T-helper 22 cell (primary cell): Measurements from ENCODE around the gene TTYH3.
"Not testable (repeated sequence)": the region's sequence is repeated elsewhere in the genome, so short reads cannot be mapped to it uniquely, and the experiment has no call there.

Experiments
- DNase-seq: peaks from one replicate; pipeline ENCODE4 v3.0.0-alpha.2; 2020; ENCODE audit warnings: low read depth

Gene TTYH3, protein sequence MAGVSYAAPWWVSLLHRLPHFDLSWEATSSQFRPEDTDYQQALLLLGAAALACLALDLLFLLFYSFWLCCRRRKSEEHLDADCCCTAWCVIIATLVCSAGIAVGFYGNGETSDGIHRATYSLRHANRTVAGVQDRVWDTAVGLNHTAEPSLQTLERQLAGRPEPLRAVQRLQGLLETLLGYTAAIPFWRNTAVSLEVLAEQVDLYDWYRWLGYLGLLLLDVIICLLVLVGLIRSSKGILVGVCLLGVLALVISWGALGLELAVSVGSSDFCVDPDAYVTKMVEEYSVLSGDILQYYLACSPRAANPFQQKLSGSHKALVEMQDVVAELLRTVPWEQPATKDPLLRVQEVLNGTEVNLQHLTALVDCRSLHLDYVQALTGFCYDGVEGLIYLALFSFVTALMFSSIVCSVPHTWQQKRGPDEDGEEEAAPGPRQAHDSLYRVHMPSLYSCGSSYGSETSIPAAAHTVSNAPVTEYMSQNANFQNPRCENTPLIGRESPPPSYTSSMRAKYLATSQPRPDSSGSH

DNA sequence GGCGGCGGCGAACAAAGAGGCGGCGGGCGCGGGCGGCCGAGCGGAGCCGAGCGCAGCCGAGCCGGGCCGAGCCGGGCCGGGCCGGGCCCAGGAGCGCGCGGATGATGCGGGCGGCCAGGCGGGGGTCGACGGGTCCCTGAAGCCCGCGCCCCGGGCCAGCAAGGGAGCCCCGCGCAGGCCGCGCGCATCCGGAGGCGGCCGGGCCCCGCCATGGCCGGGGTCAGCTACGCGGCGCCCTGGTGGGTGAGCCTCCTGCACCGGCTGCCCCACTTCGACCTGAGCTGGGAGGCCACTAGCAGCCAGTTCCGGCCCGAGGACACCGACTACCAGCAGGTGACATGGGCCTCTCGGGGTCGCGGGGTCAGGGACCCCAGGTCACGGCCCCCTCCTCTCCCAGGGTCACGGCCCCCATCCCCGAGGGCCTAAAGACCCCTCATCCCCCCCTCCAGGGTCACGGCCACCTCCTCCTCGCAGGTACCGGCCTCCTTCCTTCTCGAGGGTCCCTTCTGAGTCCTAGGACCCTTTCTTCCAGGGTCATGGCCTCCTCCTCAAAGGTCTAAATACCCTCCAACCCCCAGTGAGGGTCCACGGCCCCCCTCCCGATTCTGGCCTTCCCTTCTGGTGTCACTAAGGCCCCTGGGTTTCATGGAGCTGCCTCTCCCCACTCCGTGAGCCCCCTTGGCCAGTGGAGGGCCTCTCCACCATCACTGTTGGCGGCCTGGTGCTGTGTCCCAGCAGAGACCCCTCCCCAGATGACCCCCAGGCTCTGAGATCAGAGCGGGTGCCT, at the start of gene TTYH3:
Gene TTYH3, plus strand, starts transcription at position 41 of the 787 bp plus-strand sequence. Its CDS starts 170 bp downstream, at position 211.
- DNase-seq: no peak

DNA sequence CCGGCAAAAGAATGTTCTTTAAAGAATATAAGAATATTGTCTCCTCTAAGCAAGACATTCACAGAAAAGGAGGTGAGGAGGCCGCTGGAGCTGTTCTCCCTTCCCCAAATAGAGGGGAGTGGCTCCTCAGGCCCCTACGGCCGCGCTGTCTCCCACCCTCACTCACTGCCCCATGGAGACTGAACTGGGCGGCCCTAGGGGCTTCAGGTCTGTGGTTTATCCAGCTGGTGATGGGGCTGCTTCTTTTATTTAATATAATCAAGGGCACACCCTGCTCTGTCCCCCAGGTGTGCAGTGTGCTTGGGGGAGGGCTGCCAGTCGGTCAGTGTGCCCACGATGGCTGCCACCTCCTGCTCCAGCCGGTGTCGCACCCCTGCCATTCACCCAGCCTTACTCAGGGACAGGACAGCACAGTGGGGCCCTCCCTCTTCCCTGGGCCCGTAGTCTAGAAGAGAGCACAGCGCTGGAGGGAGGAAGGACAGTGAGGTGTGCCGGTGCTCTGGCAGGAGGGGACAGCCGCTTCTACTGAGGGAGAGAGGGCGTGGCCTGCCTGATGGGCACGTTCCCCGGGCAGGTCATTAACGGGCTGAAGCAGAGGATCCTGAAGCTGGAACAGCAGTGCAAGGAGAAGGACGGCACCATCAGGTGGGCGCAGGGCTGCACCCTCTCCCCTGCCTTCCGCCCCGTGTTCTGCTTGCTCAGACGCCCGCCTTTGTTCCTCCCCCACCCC, 49.6 kb upstream of the TTYH3 start:
- DNase-seq: no peak

DNA sequence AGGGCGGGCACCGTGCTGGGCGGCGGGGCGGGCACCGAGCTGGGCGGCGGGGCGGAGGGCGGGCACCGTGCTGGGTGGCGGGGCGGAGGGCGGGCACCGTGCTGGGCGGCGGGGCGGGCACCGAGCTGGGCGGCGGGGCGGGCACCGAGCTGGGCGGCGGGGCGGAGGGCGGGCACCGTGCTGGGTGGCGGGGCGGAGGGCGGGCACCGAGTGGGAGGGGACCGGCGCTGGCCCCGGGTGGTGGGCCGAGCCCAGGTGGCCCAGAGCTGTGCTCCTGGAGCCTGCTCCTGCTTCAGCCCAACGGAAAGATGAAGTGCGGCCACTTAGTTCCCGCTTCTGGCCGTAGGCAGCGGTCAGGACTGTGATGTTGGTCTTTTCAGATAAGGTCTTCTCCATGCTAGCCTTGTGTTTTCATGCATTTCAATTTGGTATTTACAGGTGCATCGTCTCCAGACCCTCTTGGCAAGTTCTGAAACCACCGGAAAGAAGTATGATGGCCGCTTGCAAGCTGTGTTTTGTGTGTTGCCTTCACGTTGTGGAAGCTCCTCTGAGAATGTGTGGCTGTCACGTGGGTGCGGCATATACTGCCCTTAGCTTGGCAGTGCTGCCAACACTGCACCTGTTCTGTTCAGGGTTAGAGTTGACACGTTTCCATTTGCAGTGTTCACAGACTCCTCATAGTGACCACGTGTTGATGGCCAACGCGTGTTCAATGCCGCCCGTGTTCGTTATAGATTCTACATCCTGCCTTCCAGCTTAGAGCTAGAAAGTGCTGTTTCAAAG, 47.8 kb upstream of the TTYH3 start:
- DNase-seq: no peak

DNA sequence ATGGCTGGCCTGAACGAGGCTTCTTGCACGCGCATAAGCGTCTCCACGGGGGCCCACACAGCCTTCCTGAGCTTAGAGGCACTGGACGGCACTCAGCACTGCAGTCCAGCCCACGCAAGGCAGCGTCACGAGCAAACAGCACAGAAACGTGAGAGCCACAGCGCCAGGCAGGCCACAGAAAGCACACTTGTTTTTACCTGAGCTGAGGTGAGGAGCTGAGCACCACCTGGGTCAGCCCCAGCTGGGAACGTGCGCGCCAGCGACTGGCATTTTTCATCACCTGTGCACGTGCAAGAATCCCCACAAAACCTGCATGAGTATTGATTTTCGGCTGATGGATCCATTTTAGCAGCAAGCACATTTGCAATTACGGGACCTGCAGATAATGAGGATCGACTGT, 46.3 kb upstream of the TTYH3 start:
- no peak for DNase-seq

DNA sequence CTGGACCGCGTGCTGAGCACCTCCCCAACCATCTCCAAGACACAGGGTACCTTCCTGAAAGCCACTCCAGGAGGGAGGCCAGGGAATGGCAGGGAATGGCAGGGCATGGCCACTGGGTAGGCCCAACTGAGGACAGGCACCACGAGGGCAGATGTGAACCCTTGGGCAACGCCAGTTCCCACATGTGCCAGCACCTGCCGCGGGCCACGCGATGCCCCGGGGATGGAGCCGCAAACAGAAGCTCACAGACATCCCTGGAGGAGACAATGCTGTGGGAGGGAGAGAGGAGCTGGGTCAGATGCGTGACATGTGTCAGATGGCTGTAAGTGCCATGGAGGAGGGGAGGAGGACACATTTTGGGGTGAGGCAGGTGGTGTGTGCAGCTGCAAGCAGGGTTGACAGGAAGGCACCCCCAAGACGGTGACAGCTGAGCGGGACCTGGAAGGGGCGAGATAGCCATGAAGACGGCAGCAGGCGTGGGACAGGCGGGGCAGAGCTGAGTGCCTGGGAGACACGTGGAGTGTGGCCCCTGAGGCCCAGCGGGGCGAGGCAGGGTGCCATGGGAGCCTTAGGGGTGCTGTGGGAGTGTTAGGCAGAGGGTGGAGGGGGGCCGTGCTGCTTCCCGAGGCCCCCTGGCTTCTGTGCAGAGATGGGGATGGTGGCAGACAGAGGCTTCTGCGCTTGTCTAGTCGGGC, 45.3 kb upstream of the TTYH3 start:
- DNase-seq: no peak

DNA sequence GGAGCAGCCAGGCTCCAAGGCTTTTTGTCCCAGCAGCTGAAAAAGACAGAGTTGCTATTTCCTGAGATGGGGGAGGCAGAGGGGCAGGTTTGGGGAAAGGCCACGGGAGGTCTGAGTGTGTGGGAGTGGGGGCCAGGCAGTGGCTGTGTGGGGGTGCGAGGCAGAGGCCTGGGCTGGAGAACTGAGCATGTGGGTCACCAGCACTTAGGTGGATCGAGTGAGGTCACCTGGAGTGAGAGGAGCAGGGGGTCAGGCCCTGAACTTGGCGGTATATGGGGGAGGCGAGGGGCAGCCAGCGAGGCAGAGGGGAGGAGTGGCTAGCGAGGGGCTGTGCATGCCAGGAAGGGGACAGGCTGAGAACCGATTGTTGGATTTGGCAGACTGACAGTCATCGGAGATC, 44.7 kb upstream of the TTYH3 start:
- no peak for DNase-seq

DNA sequence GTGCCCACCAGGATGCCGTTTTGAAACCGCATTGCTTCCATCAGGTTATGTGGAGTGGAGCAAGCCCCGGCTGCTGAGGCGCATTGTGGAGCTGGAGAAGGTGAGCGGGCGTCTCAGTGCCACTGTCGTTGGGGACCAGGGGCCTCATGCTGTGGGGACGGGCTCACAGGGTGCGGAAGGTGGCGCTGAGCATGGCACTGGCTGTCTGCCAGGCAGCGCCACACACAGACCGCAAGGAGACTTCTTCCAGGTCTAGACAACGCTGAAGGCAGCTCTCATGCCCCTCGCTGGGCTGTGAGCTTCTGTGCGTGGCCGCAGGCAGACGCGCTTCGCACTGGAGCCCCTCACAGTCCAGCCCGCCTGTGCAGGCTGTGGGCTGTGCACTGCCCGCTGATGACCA, 44.0 kb upstream of the TTYH3 start:
- DNase-seq: no peak

DNA sequence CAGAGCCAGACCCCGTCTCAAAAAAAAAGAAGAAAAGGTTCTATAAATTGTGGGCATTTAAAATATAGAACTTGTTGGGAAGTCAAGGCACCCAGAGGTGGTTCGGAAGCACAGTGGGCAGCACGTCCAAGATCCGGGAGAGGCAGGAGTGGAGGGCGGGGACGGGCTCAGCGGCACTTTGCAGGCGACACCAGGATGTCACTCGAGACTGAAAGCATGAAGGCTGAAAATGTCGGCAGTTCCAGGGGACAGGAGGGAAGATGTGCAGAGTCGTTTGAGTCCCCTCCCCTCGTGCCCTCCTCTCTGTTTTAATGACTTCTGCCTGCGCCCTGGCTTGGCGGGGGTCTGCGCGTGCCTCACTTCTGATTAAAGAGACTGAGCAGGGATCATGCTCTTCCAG, 42.4 kb upstream of the TTYH3 start:
- no peak for DNase-seq

DNA sequence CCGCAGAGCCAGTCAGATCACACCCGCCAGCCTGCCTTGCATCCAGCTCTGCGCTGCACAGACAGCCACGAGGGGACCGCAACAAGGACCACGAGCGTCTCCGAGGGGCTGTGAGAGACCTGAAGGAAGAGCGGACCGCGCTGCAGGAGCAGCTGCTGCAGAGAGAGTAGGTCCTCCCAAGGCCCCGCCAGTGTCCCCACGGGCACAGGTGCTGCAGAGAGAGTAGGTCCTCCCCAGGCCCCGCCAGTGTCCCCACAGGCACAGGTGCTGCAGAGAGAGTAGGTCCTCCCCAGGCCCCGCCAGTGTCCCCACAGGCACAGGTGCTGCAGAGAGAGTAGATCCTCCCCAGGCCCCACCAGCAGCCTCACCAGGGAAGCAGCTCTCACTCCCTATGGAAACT, 41.8 kb upstream of the TTYH3 start:
- DNase-seq: not testable (repeated sequence)

DNA sequence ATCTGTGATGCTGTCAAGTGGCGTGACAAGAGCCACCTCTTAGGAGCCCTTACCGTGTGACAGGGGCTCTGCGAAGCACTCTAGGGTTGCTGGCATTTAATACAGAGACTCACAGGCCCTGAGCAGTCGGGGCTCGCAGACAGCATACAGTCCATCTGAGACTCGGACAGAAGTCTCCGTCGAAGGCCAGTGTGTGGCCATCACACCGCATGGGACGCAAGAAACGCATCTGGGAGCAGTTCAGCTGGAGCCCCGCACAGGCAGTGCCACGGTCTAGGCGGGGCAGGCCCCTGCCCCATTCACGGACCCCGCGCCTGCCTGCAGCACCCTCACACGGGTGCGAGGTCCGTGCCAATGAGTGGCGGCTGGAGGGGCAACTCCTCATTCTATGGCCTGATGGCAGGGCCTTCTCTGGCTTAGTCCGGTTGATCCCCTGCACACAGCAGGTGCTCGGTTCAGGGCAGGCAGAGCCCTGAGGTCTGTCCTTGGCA, 39.4 kb upstream of the TTYH3 start:
- DNase-seq: no peak

DNA sequence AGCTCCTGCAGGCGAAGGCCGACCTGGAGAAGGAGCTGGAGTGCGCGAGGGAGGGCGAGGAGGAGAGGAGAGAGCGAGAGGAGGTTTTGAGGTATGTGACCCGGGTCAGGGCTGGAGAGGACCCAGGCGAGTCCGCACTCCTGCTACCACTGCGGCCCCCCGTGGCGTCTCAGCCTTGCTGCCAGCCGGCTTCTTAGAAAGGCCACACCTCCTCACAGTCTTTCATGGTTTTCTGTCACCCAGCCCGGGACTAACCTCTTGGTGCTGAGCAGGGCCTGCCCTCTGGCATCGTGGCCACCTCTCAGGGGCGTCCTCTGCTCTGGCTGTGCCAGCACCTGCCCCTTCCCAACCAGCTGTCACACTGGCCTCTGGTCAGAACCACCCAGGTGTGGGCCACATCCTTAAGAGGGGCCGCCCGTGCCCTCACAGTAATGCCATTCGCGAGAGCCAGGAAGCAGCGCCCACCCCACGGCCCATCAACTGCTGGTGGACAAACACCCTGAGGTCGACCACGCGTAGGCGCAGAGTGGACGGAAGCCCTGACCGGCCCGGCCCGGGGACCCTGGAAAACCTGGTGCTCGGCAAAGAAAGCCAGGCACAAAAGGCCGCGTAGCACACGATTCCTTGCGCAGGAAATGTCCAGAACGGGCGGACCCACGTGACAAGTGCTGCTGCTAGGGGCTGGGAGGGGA, 38.6 kb upstream of the TTYH3 start:
- no peak for DNase-seq

DNA sequence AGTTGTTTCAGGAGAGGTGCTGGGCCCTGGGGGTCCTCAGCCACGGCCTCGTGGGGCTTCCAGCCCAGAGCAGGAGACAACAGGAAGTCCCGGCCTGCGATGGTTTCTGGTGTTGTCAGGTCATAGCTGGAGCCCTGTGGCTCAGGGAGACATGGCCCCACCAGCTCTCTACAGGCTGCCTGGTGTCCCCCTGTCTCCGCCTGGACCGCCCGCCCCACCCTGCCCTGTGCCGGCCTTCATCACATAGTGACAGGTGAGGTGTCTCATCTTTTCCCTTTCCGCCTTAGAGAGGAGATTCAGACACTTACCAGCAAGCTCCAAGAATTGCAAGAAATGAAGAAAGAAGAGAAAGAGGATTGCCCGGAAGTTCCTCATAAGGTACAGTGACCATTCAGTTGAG, 37.2 kb upstream of the TTYH3 start:
- no peak for DNase-seq

DNA sequence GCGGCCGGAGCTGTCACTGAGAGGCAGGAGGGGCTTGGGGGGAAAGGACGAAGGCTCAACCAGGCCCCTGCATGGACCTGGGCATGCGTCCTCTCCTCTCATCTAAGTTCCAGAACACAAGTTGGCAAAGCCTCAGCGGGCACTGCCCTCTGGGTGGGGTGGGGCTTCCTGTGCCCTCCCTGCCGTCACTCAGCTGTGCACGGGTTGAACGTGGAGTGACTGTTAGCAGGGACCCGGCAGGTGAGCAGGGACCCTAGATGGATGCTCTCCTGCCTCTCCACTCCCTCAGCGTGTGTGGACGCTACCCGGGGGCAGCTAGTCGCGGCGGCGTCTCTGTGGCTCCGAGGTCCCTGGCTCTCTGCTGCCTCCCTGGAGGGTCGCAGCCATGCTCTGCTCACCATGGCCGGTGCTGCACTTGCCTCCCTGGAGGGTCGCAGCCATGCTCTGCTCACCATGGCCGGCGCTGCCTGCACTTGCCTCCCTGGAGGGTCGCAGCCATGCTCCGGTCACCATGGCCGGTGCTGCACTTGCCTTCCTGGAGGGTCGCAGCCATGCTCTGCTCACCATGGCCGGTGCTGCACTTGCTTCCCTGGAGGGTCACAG, 36.4 kb upstream of the TTYH3 start:
- DNase-seq: no peak

DNA sequence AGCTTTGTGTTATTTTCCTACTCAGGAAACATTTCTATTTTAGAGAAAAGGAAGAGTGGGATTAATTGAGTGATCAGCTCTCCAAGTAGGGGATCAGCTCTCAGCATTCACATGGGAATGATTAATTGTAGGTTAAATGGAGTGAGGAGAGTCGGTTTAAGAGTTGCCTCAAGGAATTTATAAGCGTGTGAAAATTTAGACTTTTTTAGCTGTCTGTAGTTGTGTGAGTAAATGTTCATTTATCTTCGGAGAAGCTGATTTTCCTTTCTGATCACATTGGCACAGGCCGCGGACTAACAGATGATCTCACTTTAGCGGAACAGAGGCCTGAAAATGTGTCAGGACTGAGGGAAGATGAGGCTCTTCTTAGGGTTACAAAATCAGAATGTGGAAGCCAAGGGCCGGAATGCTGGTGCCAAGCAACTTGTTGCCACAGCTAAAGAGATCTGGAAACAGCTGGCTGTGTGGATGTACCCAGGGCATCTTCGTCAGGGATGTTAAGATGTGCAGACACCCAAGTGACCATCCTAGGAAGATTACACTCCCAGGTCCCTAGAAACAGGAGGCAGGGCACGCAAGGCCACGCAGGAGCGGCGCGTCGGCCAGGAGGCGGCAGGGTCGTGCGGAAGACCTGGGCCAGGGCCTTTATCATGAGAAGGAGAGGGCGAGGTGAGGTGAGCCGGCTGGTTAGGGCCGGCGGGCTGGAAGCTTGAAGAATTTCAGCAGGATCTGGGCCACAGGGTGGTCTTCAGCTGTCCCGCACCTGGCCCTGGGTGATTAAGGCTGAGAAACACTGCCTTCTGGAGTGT, 35.1 kb upstream of the TTYH3 start:
- DNase-seq: no peak

DNA sequence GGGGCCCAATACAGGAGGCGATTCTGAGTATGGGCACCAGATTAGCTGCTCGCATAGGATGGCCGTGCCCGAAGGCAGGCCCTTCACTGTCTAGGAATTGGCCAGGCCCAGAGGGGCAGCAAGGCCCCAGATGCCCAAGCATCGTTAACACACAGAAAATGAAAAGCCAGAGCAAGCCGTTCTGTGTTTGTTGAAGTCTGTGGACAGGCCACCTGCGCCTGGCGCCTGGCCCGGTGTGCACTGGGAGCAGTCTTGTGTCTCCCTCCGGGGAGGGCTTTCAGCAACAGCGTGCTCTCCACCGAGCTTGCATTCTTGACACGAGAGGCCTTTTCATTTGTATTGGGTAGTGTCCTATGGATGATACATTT, 34.5 kb upstream of the TTYH3 start:
- no peak for DNase-seq

DNA sequence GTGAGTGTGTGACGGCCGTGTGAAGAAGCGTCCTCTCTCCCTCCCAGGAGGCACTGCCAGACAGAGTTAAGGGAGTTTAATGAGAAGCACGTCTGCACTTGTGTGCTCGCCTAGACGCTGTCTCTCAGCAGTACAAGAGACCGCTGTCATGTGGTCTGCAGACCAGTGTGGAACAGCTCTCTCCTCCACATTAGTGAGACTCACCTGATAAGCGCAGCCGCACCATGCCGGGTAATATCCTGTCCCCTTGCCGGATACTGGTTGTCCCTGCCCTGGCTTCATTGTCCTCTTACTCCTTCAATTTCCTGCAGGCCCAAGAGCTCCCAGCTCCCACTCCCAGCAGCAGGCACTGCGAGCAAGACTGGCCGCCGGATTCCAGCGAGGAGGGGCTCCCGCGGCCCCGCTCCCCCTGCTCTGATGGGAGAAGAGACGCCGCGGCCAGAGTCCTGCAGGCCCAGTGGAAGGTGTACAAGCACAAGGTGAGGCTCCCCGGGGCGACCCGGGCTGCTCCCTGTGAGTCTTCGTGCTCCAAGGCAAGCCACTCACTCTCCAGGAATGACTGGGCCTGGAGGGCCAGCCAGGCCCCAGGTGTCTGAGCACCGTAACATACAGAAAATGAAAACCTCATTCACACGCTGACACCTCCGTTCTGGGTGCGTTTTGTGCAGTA, 33.5 kb upstream of the TTYH3 start:
- no peak for DNase-seq

DNA sequence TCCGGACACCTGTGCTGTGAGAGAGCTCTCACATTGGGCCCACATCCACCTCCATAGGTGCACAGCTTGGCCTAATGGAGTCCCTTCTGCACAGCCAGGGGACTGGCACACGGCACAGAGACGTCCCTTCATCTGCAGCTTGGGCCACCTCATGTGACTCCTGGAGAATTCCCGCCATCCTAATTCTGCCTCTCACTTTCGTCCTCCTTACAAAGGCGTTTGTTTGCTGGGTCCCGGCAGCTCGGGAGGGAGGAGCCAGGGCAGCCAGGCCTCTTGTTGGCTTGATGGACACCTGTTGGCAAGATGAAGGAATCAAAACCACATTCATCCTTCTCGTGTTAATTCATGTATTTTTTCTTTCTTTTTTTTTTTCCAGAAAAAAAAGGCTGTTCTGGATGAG, 30.7 kb upstream of the TTYH3 start:
- no peak for DNase-seq

DNA sequence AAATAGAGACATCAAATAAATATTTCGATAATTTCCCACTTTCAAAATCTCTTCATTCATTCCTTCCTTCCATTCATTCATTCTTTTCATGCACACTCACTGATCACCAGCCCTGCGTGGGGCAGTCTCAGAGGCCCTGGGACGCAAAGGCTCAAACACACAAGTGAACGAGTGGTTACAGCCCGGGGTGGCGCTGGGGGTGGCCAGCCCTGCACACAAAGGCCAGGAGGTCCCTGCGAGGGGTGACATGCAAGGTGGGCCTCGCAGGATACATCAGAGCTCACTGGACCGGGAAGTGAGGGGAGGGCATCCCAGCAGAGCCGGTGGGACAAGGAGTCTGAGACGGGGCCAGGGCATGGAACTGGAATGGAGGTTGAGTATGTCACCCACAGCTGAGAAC, 29.9 kb upstream of the TTYH3 start:
- DNase-seq: no peak
